ENCODE measurements around the gene ZNF428.

- TF ChIP-seq CTCF (IDR thresholded peaks at IDR 0.05; ENCODE audit: insufficient read depth, low read length, poor library complexity, severe bottlenecking), result no peak
- no peak for TF ChIP-seq EZH2phosphoT487 (conservative IDR thresholded peaks at IDR 0.05; ENCODE audit: low read length)
Observed at GRCh38 chr19:43667876-43668405, 48.5 kb upstream of the ZNF428 start.
